NCI-H2196 treated with DMSO at 0.1 percent for 48 hours (cell line): ENCODE measurements around the gene ADGRD1.
A peak's percentile ranks its signal among the peaks of the same experiment; 100 is the strongest.
"Not testable (repeated sequence)": the region's sequence is repeated elsewhere in the genome, so short reads cannot be mapped to it uniquely, and the experiment has no call there.

ENCODE experiments used
- DNase-seq: peaks from one replicate; lab custom pipeline; 2025; ENCODE audit not compliant: unreplicated experiment; lab: John Stamatoyannopoulos, UW

Gene ADGRD1

DNA sequence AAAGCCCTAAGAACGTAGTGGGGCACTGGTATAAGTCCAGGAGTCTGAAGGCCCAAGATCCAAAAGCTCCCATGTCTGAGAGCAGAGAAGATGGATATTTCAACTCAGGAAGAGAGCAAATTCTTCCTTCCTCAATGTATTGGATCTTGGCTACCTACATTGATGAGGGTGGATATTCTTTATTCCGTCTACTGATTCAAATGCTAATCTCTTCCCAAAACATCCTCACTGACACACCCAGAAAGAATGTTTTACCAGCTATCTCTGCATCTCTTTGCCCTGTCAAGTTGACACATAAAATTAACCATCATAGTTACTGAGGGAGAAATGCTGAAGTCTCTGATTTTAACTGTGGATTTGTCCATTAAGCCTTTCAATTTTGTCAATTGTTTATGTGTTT, 16.6 kb upstream of the ADGRD1 start:
- DNase-seq, result no peak

GRCh38 chr12:130937546-130937945, 16.2 kb upstream of the ADGRD1 start:
- DNase-seq, result not testable (repeated sequence)

DNA sequence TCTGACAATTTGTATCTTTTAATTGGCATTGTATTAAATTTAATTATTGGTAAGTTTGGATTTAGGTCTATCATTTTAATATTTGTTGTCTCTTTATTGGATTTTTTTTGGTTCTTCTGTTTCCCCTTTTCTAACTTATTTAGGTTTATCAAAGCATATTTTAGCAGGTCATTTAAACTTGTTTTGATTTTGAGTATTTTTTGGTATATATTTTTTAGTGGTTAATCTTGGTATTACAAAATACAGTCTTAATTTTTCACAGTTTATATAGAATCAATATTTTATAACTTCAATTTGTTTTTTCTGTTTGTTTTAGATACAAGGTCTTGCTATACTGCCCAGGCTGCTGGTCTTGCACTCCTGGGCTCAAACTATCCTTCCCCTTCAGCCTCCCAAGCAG, 15.5 kb upstream of the ADGRD1 start:
- DNase-seq, result no peak

GRCh38 chr12:130944878-130945277, 8.8 kb upstream of the ADGRD1 start:
- DNase-seq, result no peak

DNA sequence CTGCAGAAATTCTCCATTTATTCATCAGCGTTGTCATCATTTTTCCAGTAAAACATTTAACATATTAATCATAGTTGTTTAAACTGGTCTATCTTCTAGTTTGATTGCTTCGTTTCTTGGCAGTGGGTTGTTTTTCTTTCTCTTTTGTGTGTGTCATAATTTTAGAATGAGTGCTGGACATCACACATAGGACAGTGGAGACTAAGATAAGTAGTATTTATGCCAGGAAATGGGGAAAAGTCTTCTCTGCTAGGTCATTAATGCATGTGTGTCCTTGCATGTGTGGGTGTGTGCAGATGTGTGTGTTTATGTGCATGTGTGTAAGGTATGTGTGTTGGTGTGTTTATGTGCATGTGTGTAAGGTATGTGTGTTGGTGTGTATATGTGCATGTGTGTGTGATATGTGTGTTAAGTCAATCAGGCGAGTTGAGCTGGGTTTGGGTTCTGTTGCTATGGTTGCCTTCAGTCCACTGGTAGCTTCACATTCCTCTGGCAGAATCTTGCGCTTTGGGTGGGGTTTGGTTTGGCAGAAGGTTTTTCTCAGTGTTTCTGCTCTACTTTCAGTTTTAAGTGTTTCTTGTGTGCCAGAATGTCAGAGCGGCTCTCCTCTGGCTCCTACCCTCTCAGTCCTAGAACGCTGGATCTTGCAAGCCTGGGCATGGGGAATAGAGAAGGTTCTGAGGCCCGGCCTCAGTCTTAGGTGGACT, 7.8 kb upstream of the ADGRD1 start:
- DNase-seq, result no peak

- DNase-seq, result no peak
Measured at GRCh38 chr12:130947028-130947613, 6.6 kb upstream of the ADGRD1 start.

DNA sequence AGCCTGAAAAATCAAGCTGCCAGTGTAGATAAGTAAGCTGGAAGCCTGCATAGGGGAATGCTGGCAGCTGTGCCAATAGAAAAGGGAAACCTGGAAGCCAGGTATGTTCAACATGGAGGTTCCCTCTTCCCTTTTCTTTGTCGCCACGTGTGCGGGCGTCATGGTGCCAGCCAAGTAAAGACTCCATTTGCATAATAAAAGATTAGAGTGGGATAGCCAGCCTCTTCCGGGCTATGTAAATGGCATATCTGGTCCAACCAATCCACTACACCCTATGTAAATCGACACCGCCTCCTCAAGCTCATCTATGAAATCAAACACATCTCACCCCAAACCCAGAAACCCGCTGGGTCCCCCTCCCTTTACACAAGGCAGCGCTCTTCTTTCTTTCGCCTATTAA, 5.6 kb upstream of the ADGRD1 start:
- peak; percentile 50 for DNase-seq

GRCh38 chr12:130948751-130949150, 5.0 kb upstream of the ADGRD1 start:
- DNase-seq, result no peak

DNA sequence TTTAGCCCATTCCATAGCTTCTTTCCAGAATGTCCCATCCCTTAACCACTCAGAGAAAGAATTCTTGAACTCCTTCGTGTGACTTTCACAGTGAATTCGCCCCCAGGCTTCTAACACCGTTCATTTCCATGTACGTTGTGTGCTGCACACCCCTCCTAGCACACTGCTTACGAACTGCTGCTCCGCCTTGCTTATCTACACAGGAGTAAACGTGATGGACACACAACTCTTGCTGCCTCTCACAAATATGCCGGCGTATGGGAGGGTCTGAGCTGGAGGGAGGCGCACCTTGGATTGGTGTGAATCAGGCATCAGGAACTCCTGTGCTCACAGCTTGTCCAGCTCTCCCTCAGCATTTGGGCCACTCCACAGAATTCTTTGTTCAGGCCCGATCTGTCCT, 3.9 kb upstream of the ADGRD1 start:
- no peak for DNase-seq

GRCh38 chr12:130951636-130952035, 2.1 kb upstream of the ADGRD1 start:
- DNase-seq, result no peak

- no peak for DNase-seq
Measured at GRCh38 chr12:130952171-130952954, 1.3 kb upstream of the ADGRD1 start.

GRCh38 chr12:130954544-130954831, 781 bp downstream of the ADGRD1 start:
- DNase-seq, result no peak

DNA sequence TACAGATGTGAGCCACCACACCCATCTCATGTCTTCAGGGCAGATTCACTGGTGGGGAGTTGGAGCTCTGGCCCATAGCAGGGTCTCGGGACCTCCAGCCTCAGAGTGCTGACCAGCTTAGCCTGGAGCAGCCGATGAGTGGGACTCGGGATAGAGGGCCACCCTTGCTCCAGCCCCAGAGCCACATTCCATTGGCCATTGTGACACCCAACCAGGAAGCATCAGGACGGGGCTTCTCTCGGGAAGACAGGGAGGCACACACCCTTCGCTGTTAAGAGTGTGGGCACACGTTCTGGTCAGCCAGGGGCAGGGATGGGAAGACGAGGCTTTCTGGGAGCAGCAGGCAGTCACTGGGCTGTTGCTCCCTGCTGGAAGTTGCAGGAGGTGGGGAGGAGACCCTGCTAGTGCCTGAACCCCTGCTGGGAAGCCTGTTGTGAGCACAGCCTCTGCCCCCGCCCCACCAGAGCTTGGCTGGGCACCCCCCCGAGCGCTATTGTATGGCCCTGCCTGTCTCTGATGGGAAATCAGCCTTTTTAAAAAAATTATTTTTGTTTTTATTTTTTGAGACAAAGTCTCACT, 1.6 kb downstream of the ADGRD1 start:
- no peak for DNase-seq

- DNase-seq, result no peak
Measured at GRCh38 chr12:130956009-130956408, 2.3 kb downstream of the ADGRD1 start.

- no peak for DNase-seq
Measured at GRCh38 chr12:130956456-130957303, 3.0 kb downstream of the ADGRD1 start.

- no peak for DNase-seq
Measured at GRCh38 chr12:130957304-130957621, 3.6 kb downstream of the ADGRD1 start.

DNA sequence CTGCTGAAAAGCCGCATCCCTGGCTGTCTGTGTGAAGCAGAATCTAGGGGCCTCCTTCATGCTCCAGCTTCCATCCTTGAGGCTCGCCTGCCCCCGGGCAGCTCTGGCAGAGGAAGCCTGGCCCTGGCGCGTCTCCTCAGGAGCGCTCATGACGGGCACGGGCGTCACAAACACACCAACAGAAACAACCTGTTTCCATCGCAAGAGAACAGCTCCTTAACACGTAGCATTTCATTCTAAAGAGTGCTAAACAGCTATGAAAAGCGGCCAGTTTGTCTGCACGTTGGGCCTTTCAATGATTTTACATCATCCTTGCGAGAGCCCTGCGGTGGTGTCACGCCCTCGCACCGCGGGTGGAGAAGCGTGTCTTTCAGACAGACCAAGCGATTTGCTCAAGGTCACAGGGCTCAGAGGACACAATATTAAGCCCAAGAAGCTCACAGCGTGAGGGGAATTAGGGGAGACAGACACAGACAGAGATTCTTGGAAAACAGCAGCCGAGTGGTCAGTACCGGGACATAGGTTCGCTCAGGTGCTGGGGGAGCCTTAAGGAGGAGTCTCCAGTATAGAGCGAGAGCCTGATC, 4.9 kb downstream of the ADGRD1 start:
- no peak for DNase-seq

- DNase-seq, result no peak
Measured at GRCh38 chr12:130959632-130960031, 5.9 kb downstream of the ADGRD1 start.

DNA sequence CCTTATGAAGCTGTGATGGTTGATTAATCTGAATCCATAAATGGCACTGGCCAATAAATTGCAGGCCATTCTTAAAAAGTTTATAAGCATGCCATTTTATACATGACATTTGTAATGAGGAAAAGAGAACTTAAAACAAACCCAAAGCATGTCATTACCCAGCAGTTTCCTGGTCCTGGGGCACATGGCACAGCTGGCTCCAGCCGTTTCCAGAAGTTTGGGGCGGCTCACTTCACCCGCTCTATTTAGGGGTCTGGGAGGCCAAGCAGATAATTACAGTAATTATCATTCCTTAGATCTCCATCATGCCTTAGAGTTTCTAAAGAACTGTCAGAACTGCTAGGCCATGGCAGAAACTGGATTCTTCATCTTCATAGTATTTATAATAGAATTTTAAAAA, 6.4 kb downstream of the ADGRD1 start:
- DNase-seq, result no peak

- DNase-seq, result no peak
Measured at GRCh38 chr12:130960787-130961186, 7.1 kb downstream of the ADGRD1 start.

GRCh38 chr12:130961921-130962451, 8.3 kb downstream of the ADGRD1 start:
- DNase-seq, result no peak
